HG03432 (cell line): ENCODE data around the gene DDX53.

ENCODE experiments used
- ATAC-seq: cut with Tn5 transposase; IDR thresholded peaks from one replicate; pipeline ENCODE4 v1.9.1; 2021; ENCODE audit warnings: mild to moderate bottlenecking, moderate library complexity; ENCODE audit not compliant: unreplicated experiment

Gene DDX53

DNA sequence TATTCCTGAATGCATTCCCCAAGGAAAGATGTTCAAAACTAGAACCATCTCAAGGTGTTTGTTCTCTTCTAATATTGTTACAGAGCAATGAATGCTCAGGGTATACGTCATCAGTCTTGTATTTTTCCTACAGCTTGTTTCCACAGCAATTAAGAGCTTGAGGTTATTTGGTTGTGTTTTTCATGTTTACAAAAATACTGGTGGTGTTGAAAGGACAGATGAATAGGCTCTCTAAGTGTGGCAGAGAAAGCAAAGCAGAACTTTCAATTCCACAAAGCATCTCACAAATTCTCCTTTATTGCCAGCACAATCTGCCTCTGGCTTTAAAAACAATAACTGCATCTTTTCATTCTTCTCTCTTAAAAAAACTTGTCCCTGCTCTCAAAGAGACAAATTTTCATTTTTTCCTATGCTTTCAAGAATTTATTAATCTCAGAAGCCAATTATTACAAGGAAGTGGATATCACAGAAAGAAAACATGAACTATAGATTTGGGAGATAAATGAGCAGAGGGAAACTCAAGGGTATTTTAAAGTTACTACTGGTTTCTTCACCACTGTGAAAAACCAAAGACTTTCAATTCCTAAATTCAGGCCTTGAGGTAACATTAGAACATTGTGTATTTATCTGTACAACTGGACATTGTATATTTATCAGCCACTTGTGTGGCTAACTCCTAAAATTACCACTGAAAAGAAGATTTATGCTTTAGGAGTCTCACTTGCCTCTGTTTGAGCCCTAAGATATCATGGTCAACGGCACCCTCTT is 49.2 kb downstream of the DDX53 start:
- no peak for ATAC-seq

DNA sequence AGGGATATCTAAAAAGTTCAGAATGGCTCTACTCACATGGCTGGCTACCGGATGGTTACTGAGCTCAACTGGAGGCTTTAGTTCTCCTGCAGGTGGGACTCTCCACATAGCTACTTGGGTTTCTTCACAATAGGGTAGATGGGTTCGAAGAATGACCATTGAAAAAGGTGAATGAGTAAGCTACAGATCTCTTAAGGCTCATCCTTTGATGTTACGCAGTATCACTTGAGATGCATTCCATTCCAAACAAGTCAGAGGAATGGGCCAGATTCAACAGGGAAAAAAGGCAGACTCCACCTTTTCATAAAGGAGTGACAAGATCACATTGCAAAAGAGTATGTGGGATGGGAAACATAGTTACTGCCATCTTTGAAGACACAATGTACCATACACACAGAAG is 52.6 kb downstream of the DDX53 start:
- ATAC-seq, result no peak
